Neural progenitor cell (in vitro differentiated cells): Measurements from ENCODE around the gene PEX6. TPM values are rescaled to one million over a fixed set of nuclear protein-coding genes. Genes with fewer than 3 reads are reported as not detected.

Experiments used
- DNase-seq: peaks from one replicate; pipeline ENCODE4 v3.0.0-alpha.2; 2016; ENCODE audit warnings: low spot score
- H2AFZ ChIP-seq: fragments of 200-600 bp; sonication (generic); replicated peaks from 2 replicates; pipeline ENCODE4 v1.6.1; 2016; ENCODE audit warnings: antibody characterized with exemption
- H3F3A ChIP-seq: fragments of 200-600 bp; sonication (generic); 2 replicates; pipeline ENCODE4 v1.6.1; 2016; ENCODE audit warnings: antibody characterized with exemption, low read depth
- H3K27ac ChIP-seq: fragments of 200-600 bp; sonication (generic); 2 replicates; pipeline ENCODE4 v1.5.1; 2016; ENCODE audit warnings: mild to moderate bottlenecking
- H3K27me3 ChIP-seq: fragments of 200-600 bp; sonication (generic); 2 replicates; pipeline ENCODE4 v1.6.1; 2016; ENCODE audit warnings: mild to moderate bottlenecking, moderate library complexity
- H3K36me3 ChIP-seq: fragments of 200-600 bp; sonication (generic); 2 replicates; pipeline ENCODE4 v1.5.1; 2016
- H3K4me1 ChIP-seq: fragments of 200-600 bp; sonication (generic); 2 replicates; pipeline ENCODE4 v1.6.1; 2016; ENCODE audit warnings: mixed run types
- H3K4me2 ChIP-seq: fragments of 200-600 bp; sonication (generic); 2 replicates; pipeline ENCODE4 v1.6.1; 2016
- H3K4me3 ChIP-seq: fragments of 200-600 bp; sonication (generic); 2 replicates; pipeline ENCODE4 v1.5.1; 2016
- H3K79me2 ChIP-seq: fragments of 200-600 bp; sonication (generic); 2 replicates; pipeline ENCODE4 v1.6.1; 2016; ENCODE audit warnings: low read depth
- H3K9ac ChIP-seq: fragments of 200-600 bp; sonication (generic); 2 replicates; pipeline ENCODE4 v1.6.1; 2016
- H3K9me3 ChIP-seq: fragments of 200-600 bp; sonication (generic); 2 replicates; pipeline ENCODE4 v1.5.1; 2016; ENCODE audit warnings: low read depth
- H4K20me1 ChIP-seq: fragments of 200-600 bp; sonication (generic); 2 replicates; pipeline ENCODE4 v1.6.1; 2016; ENCODE audit warnings: low read depth
- H3K27ac Mint-ChIP-seq: 3 replicates; pipeline ENCODE4 v1.8.0; 2021; ENCODE audit warnings: mixed read lengths
- H3K27me3 Mint-ChIP-seq: 2 replicates; pipeline ENCODE4 v1.8.0; 2022; ENCODE audit warnings: low read depth, mild to moderate bottlenecking, inconsistent platforms, moderate library complexity, mixed read lengths; ENCODE audit not compliant: insufficient read depth
- H3K36me3 Mint-ChIP-seq: 3 replicates; pipeline ENCODE4 v1.8.0; 2021; ENCODE audit warnings: mixed read lengths
- H3K4me1 Mint-ChIP-seq: 3 replicates; pipeline ENCODE4 v1.8.0; 2021; ENCODE audit warnings: mixed read lengths
- H3K4me3 Mint-ChIP-seq: 3 replicates; pipeline ENCODE4 v1.8.0; 2021; ENCODE audit warnings: mild to moderate bottlenecking, moderate library complexity, mixed read lengths
- H3K9me3 Mint-ChIP-seq: 3 replicates; pipeline ENCODE4 v1.8.0; 2020; ENCODE audit warnings: mixed read lengths
- EZH2 ChIP-seq: fragments of 200-600 bp; sonication (generic); IDR thresholded peaks from 2 replicates; pipeline ENCODE4 v1.6.1; 2017; ENCODE audit warnings: antibody characterized with exemption, mild to moderate bottlenecking, moderate library complexity
- EZH2phosphoT487 ChIP-seq: fragments of 200-600 bp; sonication (generic); IDR thresholded peaks from 2 replicates; pipeline ENCODE4 v1.6.1; 2017; ENCODE audit warnings: antibody characterized with exemption
- total RNA-seq: library from RNA; depleted of rRNA; stranded (reverse); fragments of >200 nt; gene quantifications from 2 replicates; pipeline ENCODE4 v1.2.3, GENCODE V29; 2015; ENCODE audit warnings: low replicate concordance
- TF ChIP-seq, protein P1 (sequence below): fragments of 200-600 bp; sonication (generic); IDR thresholded peaks from 2 replicates; pipeline ENCODE4 v1.5.1; 2017; ENCODE audit warnings: antibody characterized with exemption, mild to moderate bottlenecking

The PEX6 gene
- total RNA-seq, 1 donor from 2014 or later: 11.3 TPM

DNA sequence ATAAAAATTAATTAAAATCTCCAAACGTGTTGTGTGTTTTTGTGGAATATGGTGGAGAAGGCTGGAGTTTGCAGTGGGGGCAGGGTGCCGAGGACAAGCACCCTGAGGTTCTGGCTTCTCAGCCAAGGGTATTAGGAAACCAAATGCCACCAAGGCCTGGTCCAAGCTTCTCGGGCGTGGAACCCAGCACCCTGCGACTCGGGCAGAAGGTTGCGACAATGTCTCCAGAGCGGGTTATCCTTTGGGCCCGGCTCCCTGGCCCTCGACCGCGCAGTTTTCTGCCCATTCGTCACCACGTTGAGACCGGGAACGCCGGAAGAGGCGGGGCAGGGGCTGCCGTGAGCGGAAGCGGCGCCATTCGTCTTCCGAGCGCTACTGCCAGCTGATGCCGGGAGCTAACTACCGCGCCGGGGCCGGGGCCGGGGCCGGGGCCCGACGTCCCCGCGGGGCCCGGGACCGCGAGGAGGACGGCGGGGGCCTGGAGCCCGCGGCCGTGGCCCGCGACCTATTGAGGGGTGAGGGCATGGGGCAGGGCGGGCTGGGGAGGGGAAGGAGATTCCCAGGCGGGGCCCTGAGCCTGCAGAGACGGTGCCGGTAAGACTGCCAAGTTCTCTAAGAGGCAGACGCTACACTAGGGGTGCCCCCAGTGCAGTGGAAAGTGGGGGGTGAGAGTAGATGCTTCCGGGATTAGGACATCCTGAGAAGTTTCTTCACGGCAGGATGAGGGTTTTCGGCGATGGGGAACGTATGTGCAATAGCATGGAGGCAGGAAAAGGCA, 42.5 kb upstream of the PEX6 start, which contains the start of gene RRP36:
TSS of gene RRP36 (plus strand) at position 354 of the 778 bp plus-strand sequence. CDS start at position 386, 32 bp downstream.
- Histone ChIP-seq H3K9me3 (no peaks in the 10 kb centered on the region), H3F3A (peaks cover 31% of the 10 kb centered on the region), H2AFZ (peak within 1 kb of the TSS; percentile 45), H4K20me1 (peaks cover 7% of the 10 kb centered on the region), H3K4me3 (peak within 1 kb of the TSS; percentile 91), H3K4me1 (peaks cover 4% of the 10 kb centered on the region), H3K9ac (peak within 1 kb of the TSS; percentile 76), H3K27me3 (no peaks in the 10 kb centered on the region), H3K27ac (peak within 1 kb of the TSS; percentile 57), H3K79me2 (peaks cover 50% of the 10 kb centered on the region), H3K36me3 (no peaks in the 10 kb centered on the region), H3K4me2 (peak within 1 kb of the TSS; percentile 84)
- H3K4me3 Mint-ChIP-seq: peak within 1 kb of the TSS; percentile 99
- H3K36me3 Mint-ChIP-seq: peaks cover 8% of the 10 kb centered on the region
- peak within 1 kb of the TSS; percentile 69 for H3K27ac Mint-ChIP-seq
- TF ChIP-seq EZH2: no peak
- TF ChIP-seq, protein P1, sequence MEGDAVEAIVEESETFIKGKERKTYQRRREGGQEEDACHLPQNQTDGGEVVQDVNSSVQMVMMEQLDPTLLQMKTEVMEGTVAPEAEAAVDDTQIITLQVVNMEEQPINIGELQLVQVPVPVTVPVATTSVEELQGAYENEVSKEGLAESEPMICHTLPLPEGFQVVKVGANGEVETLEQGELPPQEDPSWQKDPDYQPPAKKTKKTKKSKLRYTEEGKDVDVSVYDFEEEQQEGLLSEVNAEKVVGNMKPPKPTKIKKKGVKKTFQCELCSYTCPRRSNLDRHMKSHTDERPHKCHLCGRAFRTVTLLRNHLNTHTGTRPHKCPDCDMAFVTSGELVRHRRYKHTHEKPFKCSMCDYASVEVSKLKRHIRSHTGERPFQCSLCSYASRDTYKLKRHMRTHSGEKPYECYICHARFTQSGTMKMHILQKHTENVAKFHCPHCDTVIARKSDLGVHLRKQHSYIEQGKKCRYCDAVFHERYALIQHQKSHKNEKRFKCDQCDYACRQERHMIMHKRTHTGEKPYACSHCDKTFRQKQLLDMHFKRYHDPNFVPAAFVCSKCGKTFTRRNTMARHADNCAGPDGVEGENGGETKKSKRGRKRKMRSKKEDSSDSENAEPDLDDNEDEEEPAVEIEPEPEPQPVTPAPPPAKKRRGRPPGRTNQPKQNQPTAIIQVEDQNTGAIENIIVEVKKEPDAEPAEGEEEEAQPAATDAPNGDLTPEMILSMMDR: no peak
- TF ChIP-seq EZH2phosphoT487: no peak
- no peaks in the 10 kb centered on the region for H3K9me3 Mint-ChIP-seq
- peaks cover 5% of the 10 kb centered on the region for H3K4me1 Mint-ChIP-seq
- peaks cover 7% of the 10 kb centered on the region for H3K27me3 Mint-ChIP-seq
- DNase-seq: peak; percentile 86

- peaks cover 8% of the 10 kb centered on the region for H3K36me3 Mint-ChIP-seq
Observed at GRCh38 chr6:43020847-43021246, 41.9 kb upstream of the PEX6 start.

DNA sequence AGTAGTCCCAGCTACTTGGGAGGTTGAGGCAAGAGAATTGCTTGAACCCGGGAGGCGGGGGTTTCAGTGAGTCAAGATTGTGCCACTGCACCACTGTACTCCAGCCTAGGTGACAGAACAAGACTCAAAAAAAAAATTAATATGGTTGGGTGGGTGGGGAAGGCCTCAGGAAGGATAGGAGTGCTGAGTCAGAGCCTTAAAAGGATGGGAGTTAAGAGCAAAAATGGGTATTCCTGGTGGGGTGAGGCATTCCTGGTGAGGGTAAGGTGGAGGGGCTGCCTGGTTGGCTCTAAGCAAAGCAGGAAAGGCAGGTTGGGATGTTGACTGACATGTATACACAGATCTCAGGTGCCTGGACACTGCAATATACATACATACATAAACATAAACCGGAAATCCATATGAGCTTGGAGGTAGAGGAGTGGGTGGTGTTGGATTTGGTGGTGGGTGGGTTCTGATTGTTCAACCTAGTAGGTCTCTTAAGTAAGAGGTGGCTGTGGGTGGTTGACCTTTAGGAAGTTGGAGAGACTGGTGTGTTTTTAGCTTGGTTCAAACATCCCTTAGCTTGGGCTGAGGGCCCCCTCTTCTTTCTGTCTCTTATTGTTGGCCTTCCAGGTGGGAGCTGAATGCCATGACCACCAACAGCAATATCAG, 41.2 kb upstream of the PEX6 start:
- no peak overlapping the region for H3K27ac Mint-ChIP-seq
- Histone ChIP-seq H3K27ac (no peak overlapping the region), H3K79me2 (peaks cover 63% of the 10 kb centered on the region), H3K27me3 (no peaks in the 10 kb centered on the region), H3K4me3 (no peak overlapping the region), H3K9ac (no peak overlapping the region), H3K36me3 (no peaks in the 10 kb centered on the region), H3K9me3 (no peaks in the 10 kb centered on the region), H3K4me2 (peak overlapping the region; percentile 84), H2AFZ (no peak overlapping the region), H4K20me1 (peaks cover 11% of the 10 kb centered on the region), H3K4me1 (peaks cover 11% of the 10 kb centered on the region), H3F3A (peaks cover 31% of the 10 kb centered on the region)
- peaks cover 8% of the 10 kb centered on the region for H3K4me1 Mint-ChIP-seq
- DNase-seq: no peak
- H3K4me3 Mint-ChIP-seq: peak overlapping the region; percentile 81
- TF ChIP-seq EZH2: no peak
- TF ChIP-seq EZH2phosphoT487: no peak
- TF ChIP-seq, protein P1: no peak
- peaks cover 8% of the 10 kb centered on the region for H3K36me3 Mint-ChIP-seq
- H3K9me3 Mint-ChIP-seq: no peaks in the 10 kb centered on the region
- peaks cover 7% of the 10 kb centered on the region for H3K27me3 Mint-ChIP-seq

More at GRCh38 chr6:43020847-43021246, 41.9 kb upstream of the PEX6 start:
- Mint-ChIP-seq H3K4me3 (peak overlapping the region; percentile 99), H3K4me1 (peaks cover 8% of the 10 kb centered on the region), H3K9me3 (no peaks in the 10 kb centered on the region), H3K27me3 (peaks cover 7% of the 10 kb centered on the region), H3K27ac (no peak overlapping the region)
- Histone ChIP-seq H3F3A (peaks cover 31% of the 10 kb centered on the region), H3K9me3 (no peaks in the 10 kb centered on the region), H3K36me3 (no peaks in the 10 kb centered on the region), H3K4me3 (peak overlapping the region; percentile 91), H3K27me3 (no peaks in the 10 kb centered on the region), H4K20me1 (peaks cover 10% of the 10 kb centered on the region), H3K79me2 (peaks cover 56% of the 10 kb centered on the region), H3K27ac (peak overlapping the region; percentile 20), H3K4me1 (peaks cover 9% of the 10 kb centered on the region), H3K9ac (peak overlapping the region; percentile 76), H3K4me2 (peak overlapping the region; percentile 84), H2AFZ (peak overlapping the region; percentile 45)
- TF ChIP-seq, protein P1: no peak
- TF ChIP-seq EZH2 (no peak), EZH2phosphoT487 (no peak)
- peak; percentile 50 for DNase-seq
